GM21447 (cell line): ENCODE data around the gene FAM149A.

Experiments used
- ATAC-seq: cut with Tn5 transposase; IDR thresholded peaks from one replicate; pipeline ENCODE4 v1.9.1; 2021; ENCODE audit not compliant: unreplicated experiment

The FAM149A gene

DNA sequence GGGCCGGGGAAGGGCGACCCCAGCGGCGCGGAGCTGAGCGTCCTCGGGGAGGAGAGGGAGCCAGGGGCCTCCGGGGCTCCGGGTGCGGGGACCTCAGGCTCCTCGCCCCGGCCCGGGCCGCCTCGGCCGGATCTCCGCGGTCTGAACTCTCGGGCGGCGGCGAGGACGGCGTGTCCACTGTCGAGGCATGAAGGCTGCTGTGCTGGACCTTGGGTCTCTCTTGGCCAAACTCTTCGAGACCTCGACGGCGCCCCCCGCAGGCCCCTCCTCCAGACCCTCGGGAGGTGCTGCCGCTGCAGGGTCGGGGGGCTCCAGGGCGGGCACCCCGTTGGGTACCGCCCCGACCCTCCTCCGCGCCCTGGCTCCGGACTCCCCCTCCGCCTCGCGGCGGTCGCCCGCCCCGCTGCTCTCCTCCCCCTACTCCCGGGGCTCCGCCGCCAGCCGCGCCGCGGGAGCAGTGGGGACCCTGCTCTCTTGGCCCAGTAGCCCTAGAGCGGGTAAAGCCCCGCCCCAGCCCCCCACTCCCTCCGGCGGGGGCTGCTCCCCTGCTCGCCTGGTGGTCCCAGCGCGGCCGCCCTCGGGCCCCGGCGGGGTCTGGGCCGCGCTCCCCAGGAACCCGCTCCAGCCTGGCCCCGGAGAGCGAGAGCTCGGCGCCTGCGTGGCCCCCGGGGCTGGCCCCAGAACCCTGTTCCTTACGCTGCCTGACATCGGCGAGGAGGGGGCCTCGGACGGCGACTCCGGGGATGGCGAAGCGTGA, 564 bp downstream of the FAM149A start:
- peak; percentile 34 for ATAC-seq

GRCh38 chr4:186105647-186106321, 1.3 kb downstream of the FAM149A start:
- no peak for ATAC-seq

DNA sequence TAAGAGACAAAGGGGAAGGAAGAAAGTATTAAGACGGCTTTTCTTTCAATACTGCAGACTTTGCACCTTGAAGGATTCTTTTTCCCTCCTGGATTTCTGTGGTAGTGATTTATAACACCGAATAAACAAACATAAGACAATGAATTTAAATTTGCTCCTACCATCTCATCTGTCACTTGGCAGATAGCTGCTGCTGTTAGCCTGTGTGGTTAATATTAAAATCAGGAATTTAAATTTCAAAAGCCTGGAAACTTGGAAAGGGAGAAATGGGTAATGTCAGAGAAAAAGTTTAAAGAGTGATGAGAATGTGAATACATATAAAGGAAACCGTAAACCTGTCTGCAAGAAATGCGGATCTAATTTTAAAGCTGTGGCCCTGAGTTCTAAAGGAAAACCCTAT, 3.4 kb downstream of the FAM149A start:
- ATAC-seq, result no peak

GRCh38 chr4:186108391-186108790, 3.9 kb downstream of the FAM149A start:
- ATAC-seq, result no peak

DNA sequence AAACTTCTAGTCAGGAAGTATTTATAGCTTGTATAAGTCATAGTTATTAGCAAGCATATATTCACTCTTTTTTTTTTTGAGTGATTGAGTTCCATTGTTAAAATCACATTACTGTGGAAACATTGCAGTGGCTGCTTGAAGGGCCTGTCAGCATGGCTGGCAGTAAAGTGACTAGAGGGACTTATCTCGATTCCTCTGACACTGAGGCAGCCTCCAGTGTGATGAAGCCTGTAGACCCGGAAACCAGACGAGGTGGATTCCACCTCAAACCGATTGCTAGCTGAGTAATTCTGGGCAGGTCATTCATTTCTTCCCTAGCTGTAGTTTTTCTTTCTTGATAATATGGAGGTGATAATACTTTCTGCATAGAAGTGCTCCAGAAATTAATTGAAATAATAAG, 4.7 kb downstream of the FAM149A start:
- no peak for ATAC-seq

- ATAC-seq, result no peak
These were observed 12.2 kb downstream of the FAM149A start for GRCh38 chr4:186116697-186117096.

DNA sequence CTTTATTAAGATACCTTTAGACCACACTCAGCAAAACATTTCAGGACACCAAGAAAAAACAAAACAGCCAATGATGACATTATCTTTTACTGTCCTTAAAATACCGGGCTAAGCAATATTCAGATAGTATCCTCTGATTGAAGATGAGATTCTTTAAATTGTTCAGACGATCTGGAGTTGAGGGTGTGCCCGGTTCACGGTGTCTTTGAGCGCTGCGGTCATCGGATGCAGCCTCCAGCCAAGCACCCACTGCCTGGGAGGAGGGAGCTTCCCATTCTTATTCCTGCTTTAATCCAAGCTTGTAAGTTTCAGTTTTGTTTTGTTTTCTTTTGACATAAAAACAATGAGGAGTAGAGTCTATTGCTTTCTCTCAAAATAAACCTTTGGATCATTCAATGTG, 14.1 kb downstream of the FAM149A start:
- ATAC-seq, result no peak

- no peak for ATAC-seq
These were observed 16.6 kb downstream of the FAM149A start for GRCh38 chr4:186121057-186121456.

GRCh38 chr4:186128842-186129241, 24.3 kb downstream of the FAM149A start:
- ATAC-seq, result no peak

DNA sequence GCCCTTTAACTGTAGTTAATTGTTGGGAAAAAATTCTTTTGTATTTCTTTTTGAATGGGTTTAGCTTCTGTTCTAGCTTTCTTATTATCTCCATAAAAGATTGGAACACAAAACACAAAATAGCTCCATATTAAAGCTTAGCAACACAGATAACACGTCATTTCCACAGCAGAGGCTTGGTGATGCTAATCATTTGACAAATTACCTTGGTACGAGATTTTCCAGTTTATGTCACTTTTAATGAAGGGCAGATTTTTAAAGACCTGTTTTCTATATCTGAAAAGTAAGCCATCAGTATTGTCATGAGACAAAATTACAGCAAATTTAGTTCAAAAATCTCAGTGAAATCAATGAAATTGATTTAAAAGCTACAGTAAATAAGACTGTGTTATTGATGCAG, 27.4 kb downstream of the FAM149A start:
- ATAC-seq, result no peak

GRCh38 chr4:186132577-186133242, 28.2 kb downstream of the FAM149A start:
- no peak for ATAC-seq

DNA sequence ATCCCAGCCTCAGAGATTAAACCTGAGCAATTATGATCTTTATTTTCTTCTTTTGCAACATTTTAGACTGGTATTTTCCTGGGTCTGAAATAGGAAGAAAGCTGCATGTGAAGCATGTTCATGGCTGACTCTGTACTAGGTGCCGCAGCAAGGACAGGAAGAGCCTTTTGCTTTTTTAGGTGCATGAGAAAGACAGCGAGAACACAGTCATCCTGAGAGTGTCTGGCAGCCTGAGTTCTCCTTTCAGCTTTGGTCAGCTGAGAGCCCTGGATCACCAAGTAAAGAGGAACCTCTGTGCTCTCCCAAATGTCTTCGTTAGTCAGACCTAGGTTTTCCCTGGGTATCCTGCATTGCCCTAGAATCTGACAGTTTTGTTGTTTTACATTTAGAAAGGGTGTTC, 29.8 kb downstream of the FAM149A start:
- ATAC-seq, result peak; percentile 98

DNA sequence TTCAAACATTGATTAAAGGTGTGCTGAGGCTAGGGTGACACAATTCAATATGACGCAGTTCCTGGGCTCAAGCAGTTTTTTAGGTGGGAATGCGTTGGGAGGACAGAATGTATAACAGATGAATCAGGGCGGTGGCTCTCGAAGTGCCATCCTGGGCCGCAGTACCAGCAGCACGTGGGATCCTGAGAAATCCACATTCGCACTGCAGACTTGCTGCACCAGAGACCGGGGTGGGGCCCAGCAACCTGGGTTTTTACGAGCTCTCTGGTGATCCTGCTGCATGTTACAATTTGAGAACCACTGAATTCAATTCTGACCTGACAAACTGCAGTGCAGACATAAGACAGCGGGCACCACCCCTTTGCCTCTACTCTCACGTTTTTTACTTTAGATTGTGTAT, 30.4 kb downstream of the FAM149A start:
- ATAC-seq, result no peak

DNA sequence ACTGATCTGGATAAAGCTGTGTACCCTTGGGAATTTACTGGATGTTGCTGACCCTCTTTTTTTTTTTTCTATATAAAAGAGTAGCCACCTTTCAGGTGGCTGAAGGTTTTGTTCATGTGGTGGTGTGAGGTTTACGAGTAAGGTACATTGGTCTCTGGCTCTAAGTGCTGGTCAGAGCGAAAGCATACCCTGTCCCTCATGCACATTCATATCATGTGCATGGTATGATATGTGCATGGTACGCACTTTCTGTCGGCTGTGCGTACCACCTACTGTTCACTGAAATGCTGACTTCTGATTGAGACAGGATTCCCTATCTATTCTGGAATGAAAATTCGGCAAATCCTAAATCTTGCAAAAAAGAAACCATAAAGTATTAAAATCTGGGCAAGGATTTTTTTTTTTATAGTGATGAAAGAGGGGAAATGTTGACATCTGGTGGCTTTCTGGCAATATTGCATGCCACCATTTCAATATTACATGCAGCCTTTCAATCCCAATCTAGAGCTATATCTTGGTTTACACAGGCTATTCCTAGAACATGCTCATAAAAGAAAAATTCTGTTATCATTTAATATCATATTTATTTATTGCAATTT, 32.8 kb downstream of the FAM149A start:
- no peak for ATAC-seq

DNA sequence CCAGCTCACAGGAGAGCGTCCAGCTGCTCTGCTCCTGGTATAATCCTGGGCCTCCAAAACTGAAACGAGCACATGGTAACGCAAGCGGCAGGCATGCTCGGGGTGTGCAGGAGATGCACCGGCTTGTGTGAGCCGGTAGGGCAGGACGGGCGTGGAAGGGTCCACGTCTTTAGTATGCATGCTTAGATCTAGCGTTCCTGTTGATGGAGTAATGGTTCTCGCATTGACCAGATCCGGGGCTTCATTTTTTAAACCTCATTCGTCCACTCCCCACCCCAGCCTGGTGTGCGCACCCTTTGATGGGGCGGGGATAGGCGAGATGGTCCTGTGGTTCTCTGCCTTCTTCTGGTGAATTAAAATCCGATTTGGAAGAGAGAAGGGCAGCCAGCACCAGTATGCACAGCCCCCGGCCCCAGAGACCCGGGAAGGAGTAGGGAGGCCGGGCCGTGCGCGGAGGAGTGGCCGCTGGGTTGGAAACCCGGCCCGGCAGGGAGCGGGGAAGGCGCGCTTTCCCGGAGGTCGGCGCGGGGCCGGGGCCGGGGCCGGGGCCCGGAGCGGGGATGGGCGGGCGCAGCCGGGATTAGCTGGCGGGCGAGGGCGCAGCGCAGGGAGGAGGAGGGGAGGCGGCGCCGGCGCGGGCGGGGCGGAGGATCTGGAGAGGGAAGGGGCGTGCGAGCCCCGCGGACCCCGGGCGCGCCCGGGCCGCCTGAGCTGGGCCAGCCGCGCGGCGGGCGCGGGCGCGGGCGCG, 39.9 kb downstream of the FAM149A start:
- peak; percentile 35 for ATAC-seq

GRCh38 chr4:186144946-186145569, 40.6 kb downstream of the FAM149A start:
- ATAC-seq, result peak; percentile 33

GRCh38 chr4:186146458-186146857, 42.0 kb downstream of the FAM149A start:
- ATAC-seq, result no peak

GRCh38 chr4:186148336-186148975, 44.0 kb downstream of the FAM149A start:
- ATAC-seq, result no peak

- ATAC-seq, result no peak
These were observed 45.4 kb downstream of the FAM149A start for GRCh38 chr4:186149872-186150271.

GRCh38 chr4:186150926-186151325, 46.4 kb downstream of the FAM149A start:
- no peak for ATAC-seq
